Neuronal stem cell (in vitro differentiated cells): ENCODE results near the gene AVEN.

Source experiments
- DNase-seq: peaks from one replicate; pipeline ENCODE4 v3.0.0-alpha.2; 2013; ENCODE audit warnings: low spot score
- H2AFZ ChIP-seq: one replicate; pipeline ENCODE4 v1.6.1; 2013; ENCODE audit warnings: mild to moderate bottlenecking, low read length, inconsistent platforms
- H2AK5ac ChIP-seq: 2 replicates; pipeline ENCODE4 v1.6.1; 2013; ENCODE audit warnings: low read depth, mild to moderate bottlenecking, inconsistent platforms, low read length, moderate library complexity, mixed read lengths
- H2BK120ac ChIP-seq: 2 replicates; pipeline ENCODE4 v1.6.1; 2013; ENCODE audit warnings: low read depth, mild to moderate bottlenecking, inconsistent platforms, low read length, moderate library complexity, mixed read lengths
- H2BK12ac ChIP-seq: one replicate; pipeline ENCODE4 v1.6.1; 2013; ENCODE audit warnings: low read length, inconsistent platforms
- H2BK15ac ChIP-seq: 2 replicates; pipeline ENCODE4 v1.6.1; 2013; ENCODE audit warnings: mild to moderate bottlenecking, low read length, inconsistent platforms, mixed read lengths
- H2BK5ac ChIP-seq: one replicate; pipeline ENCODE4 v1.6.1; 2013; ENCODE audit warnings: inconsistent platforms, mild to moderate bottlenecking, low read length, moderate library complexity
- H3K14ac ChIP-seq: one replicate; pipeline ENCODE4 v1.6.1; 2013; ENCODE audit warnings: low read length, inconsistent platforms
- H3K18ac ChIP-seq: 2 replicates; pipeline ENCODE4 v1.6.1; 2013; ENCODE audit warnings: low read length, inconsistent platforms
- H3K23ac ChIP-seq: 2 replicates; pipeline ENCODE4 v1.6.1; 2013; ENCODE audit warnings: low read depth, mild to moderate bottlenecking, mixed read lengths, low read length, inconsistent platforms; ENCODE audit not compliant: poor library complexity
- H3K27ac ChIP-seq: replicated peaks from 3 replicates; pipeline ENCODE4 v1.5.1; 2013; ENCODE audit warnings: low read length, inconsistent platforms
- H3K27me3 ChIP-seq, 3 experiments: 2 replicates each; pipeline ENCODE4 v1.6.1; 2013; ENCODE audit warnings: low read length in 3 of 3, mild to moderate bottlenecking in 2 of 3, inconsistent platforms in 1 of 3, low read depth in 1 of 3, mixed read lengths in 1 of 3, moderate library complexity in 1 of 3; ENCODE audit not compliant: control insufficient read depth in 3 of 3, insufficient read depth in 3 of 3
- H3K36me3 ChIP-seq, 2 donors: replicated peaks in 1 of 2; 2 replicates each; pipeline ENCODE4 v1.6.1; 2013; ENCODE audit warnings: low read length in 2 of 2; ENCODE audit not compliant: control insufficient read depth in 2 of 2, insufficient read depth in 2 of 2
- H3K4ac ChIP-seq: 2 replicates; pipeline ENCODE4 v1.6.1; 2013; ENCODE audit warnings: inconsistent platforms, mild to moderate bottlenecking, low read length, moderate library complexity
- H3K4me1 ChIP-seq, 2 donors: 1 replicate in 1 of 2; 2 replicates in 1 of 2; pipeline ENCODE4 v1.6.1; 2013; ENCODE audit warnings: low read length in 2 of 2, low read depth in 1 of 2; ENCODE audit not compliant: control insufficient read depth in 2 of 2, insufficient read depth in 1 of 2
- H3K4me2 ChIP-seq: one replicate; pipeline ENCODE4 v1.6.1; 2013; ENCODE audit warnings: mild to moderate bottlenecking, low read length, inconsistent platforms; ENCODE audit not compliant: insufficient read depth, poor library complexity, severe bottlenecking
- H3K4me3 ChIP-seq, 2 donors: 2 replicates each; pipeline ENCODE4 v1.5.1; 2013; ENCODE audit warnings: low read length in 2 of 2, mild to moderate bottlenecking in 2 of 2, inconsistent platforms in 1 of 2, moderate library complexity in 1 of 2
- H3K79me1 ChIP-seq: one replicate; pipeline ENCODE4 v1.6.1; 2013; ENCODE audit warnings: low read depth, mild to moderate bottlenecking, inconsistent platforms, low read length, moderate library complexity
- H3K9ac ChIP-seq: one replicate; pipeline ENCODE4 v1.6.1; 2013; ENCODE audit warnings: mild to moderate bottlenecking, low read depth, low read length, inconsistent platforms; ENCODE audit not compliant: poor library complexity
- H3K9me3 ChIP-seq, 2 donors: replicated peaks in 1 of 2; 2 replicates each; pipeline versions ENCODE3 to v1.6.1; 2013; ENCODE audit warnings: low read length in 2 of 2, mild to moderate bottlenecking in 2 of 2, inconsistent platforms in 1 of 2, low read depth in 1 of 2, mixed read lengths in 1 of 2, moderate library complexity in 1 of 2; ENCODE audit not compliant: control insufficient read depth in 2 of 2, insufficient read depth in 1 of 2
- H4K8ac ChIP-seq: one replicate; pipeline ENCODE4 v1.6.1; 2013; ENCODE audit warnings: low read depth, mild to moderate bottlenecking, inconsistent platforms, low read length, moderate library complexity
- H4K91ac ChIP-seq: one replicate; pipeline ENCODE4 v1.6.1; 2013; ENCODE audit warnings: low read length, low read depth, mild to moderate bottlenecking, inconsistent platforms; ENCODE audit not compliant: poor library complexity
- WGBS, 2 donors: extraction: QIAGEN DNeasy Blood & Tissue Kit; methylation state at CpG; one replicate each; pipeline ENCODE4 v1.1.7; 2013; ENCODE audit warnings: missing lambda C conversion rate in 2 of 2, mixed read lengths in 1 of 2; ENCODE audit not compliant: insufficient read length in 2 of 2, insufficient replicate concordance in 1 of 2; ENCODE audit errors: extremely low coverage in 2 of 2; 5-methylcytosine and 5-hydroxymethylcytosine counted together

Gene AVEN

GRCh38 chr15:33968821-33969220 is 70.2 kb downstream of the AVEN start:
- no peak overlapping the region for H2BK5ac ChIP-seq
- H3K4me2 ChIP-seq = no peak overlapping the region
- DNase-seq = no peak
- H4K8ac ChIP-seq = no peak overlapping the region
- H3K27ac ChIP-seq = no peak overlapping the region
- no peak overlapping the region for H3K18ac ChIP-seq
- no peak overlapping the region for H2BK15ac ChIP-seq
- H3K79me1 ChIP-seq = no peaks in the 10 kb centered on the region
- H2BK12ac ChIP-seq = no peak overlapping the region
- H3K36me3 ChIP-seq = no peaks in the 10 kb centered on the region
- H4K91ac ChIP-seq = no peak overlapping the region
- no CpG with 5 or more reads among the region's 3 CpGs for WGBS, 2 donors
- H2AK5ac ChIP-seq = no peak overlapping the region
- no peak overlapping the region for H3K9ac ChIP-seq
- H3K27me3 ChIP-seq = no peaks in the 10 kb centered on the region
- no peak overlapping the region for H3K4me3 ChIP-seq
- peaks cover 0 to 4% of the 10 kb centered on the region in 2 donors for H3K4me1 ChIP-seq
- H2AFZ ChIP-seq = peak overlapping the region; percentile 46
- H3K14ac ChIP-seq = no peak overlapping the region
- no peak overlapping the region for H3K23ac ChIP-seq
- H3K4ac ChIP-seq = no peak overlapping the region
- H2BK120ac ChIP-seq = no peak overlapping the region
- H3K9me3 ChIP-seq = no peaks in the 10 kb centered on the region

GRCh38 chr15:33968224-33968623 is 70.8 kb downstream of the AVEN start, which contains the start of gene CHRM5:
TSS of gene CHRM5 (plus strand) at chr15:33968497. CDS start at chr15:34062718, 94,221 bp downstream.
- no peak within 1 kb of the TSS for H2BK5ac ChIP-seq
- no peaks in the 10 kb centered on the region for H3K79me1 ChIP-seq
- H3K4ac ChIP-seq = no peak within 1 kb of the TSS
- no peak within 1 kb of the TSS for H2BK120ac ChIP-seq
- H4K91ac ChIP-seq = no peak within 1 kb of the TSS
- H3K4me2 ChIP-seq = no peak within 1 kb of the TSS
- no peak within 1 kb of the TSS for H3K4me3 ChIP-seq
- H3K27ac ChIP-seq = no peak within 1 kb of the TSS
- H3K14ac ChIP-seq = no peak within 1 kb of the TSS
- H3K4me1 ChIP-seq = peaks cover 0 to 4% of the 10 kb centered on the region in 2 donors
- no peaks in the 10 kb centered on the region for H3K9me3 ChIP-seq
- no peak within 1 kb of the TSS for H3K18ac ChIP-seq
- H2BK12ac ChIP-seq = no peak within 1 kb of the TSS
- H3K36me3 ChIP-seq = no peaks in the 10 kb centered on the region
- H2AK5ac ChIP-seq = no peak within 1 kb of the TSS
- H3K23ac ChIP-seq = no peak within 1 kb of the TSS
- no peak within 1 kb of the TSS for H3K9ac ChIP-seq
- DNase-seq = no peak
- H4K8ac ChIP-seq = no peak within 1 kb of the TSS
- no CpG with 5 or more reads among the region's 6 CpGs for WGBS, 2 donors
- H2BK15ac ChIP-seq = no peak within 1 kb of the TSS
- no peaks in the 10 kb centered on the region for H3K27me3 ChIP-seq
- H2AFZ ChIP-seq = peak within 1 kb of the TSS; percentile 46

GRCh38 chr15:33964665-33965040 is 74.4 kb downstream of the AVEN start:
- no peaks in the 10 kb centered on the region for H3K36me3 ChIP-seq
- H2BK12ac ChIP-seq = no peak overlapping the region
- H3K18ac ChIP-seq = no peak overlapping the region
- no peak overlapping the region for H4K91ac ChIP-seq
- no peak overlapping the region for H4K8ac ChIP-seq
- H3K79me1 ChIP-seq = no peaks in the 10 kb centered on the region
- no peak overlapping the region for H3K4me2 ChIP-seq
- no peaks in the 10 kb centered on the region for H3K9me3 ChIP-seq
- no peak overlapping the region for H3K9ac ChIP-seq
- no peak overlapping the region for H3K23ac ChIP-seq
- H3K4me3 ChIP-seq = no peak overlapping the region
- H2AFZ ChIP-seq = no peak overlapping the region
- H3K27me3 ChIP-seq = no peaks in the 10 kb centered on the region
- H3K27ac ChIP-seq = no peak overlapping the region
- H3K14ac ChIP-seq = no peak overlapping the region
- no peak overlapping the region for H2AK5ac ChIP-seq
- peaks cover 0 to 13% of the 10 kb centered on the region in 2 donors for H3K4me1 ChIP-seq
- no CpG with 5 or more reads among the region's 2 CpGs for WGBS, 2 donors
- H3K4ac ChIP-seq = no peak overlapping the region
- no peak overlapping the region for H2BK120ac ChIP-seq
- no peak for DNase-seq
- no peak overlapping the region for H2BK5ac ChIP-seq
- no peak overlapping the region for H2BK15ac ChIP-seq

- no peak overlapping the region for H4K91ac ChIP-seq
- no peak overlapping the region for H3K4me2 ChIP-seq
- H3K4ac ChIP-seq = no peak overlapping the region
- H2BK15ac ChIP-seq = no peak overlapping the region
- no peak overlapping the region for H3K23ac ChIP-seq
- no CpG with 5 or more reads among the region's 8 CpGs for WGBS, 2 donors
- H2BK12ac ChIP-seq = no peak overlapping the region
- no peak overlapping the region for H3K9ac ChIP-seq
- H2BK120ac ChIP-seq = no peak overlapping the region
- no peaks in the 10 kb centered on the region for H3K9me3 ChIP-seq
- peak; percentile 11 for DNase-seq
- H3K27me3 ChIP-seq = no peaks in the 10 kb centered on the region
- no peak overlapping the region for H4K8ac ChIP-seq
- no peak overlapping the region for H3K27ac ChIP-seq
- H2BK5ac ChIP-seq = no peak overlapping the region
- peaks cover 0 to 18% of the 10 kb centered on the region in 2 donors for H3K4me1 ChIP-seq
- H2AFZ ChIP-seq = no peak overlapping the region
- H3K4me3 ChIP-seq = no peak overlapping the region
- H3K36me3 ChIP-seq = no peaks in the 10 kb centered on the region
- no peak overlapping the region for H2AK5ac ChIP-seq
- H3K18ac ChIP-seq = no peak overlapping the region
- no peaks in the 10 kb centered on the region for H3K79me1 ChIP-seq
- H3K14ac ChIP-seq = no peak overlapping the region
Measured at GRCh38 chr15:33963831-33964664, 75.0 kb downstream of the AVEN start.
